Mesothelial cell of epicardium (in vitro differentiated cells): ENCODE measurements around the gene IGSF9. TPM values are rescaled to one million over a fixed set of nuclear protein-coding genes. Genes with fewer than 3 reads are reported as not detected.

Source experiments
- DNase-seq, 2 experiments: peaks; one replicate each; pipeline ENCODE4 v3.0.0; 2021; ENCODE audit warnings: low spot score in 2 of 2; ENCODE audit not compliant: unreplicated experiment in 2 of 2
- H3K27ac Mint-ChIP-seq: 2 replicates; pipeline ENCODE4 v1.8.0; 2021; ENCODE audit warnings: mixed read lengths
- H3K27me3 Mint-ChIP-seq: 2 replicates; pipeline ENCODE4 v1.8.0; 2021; ENCODE audit warnings: low read depth, mixed read lengths
- H3K36me3 Mint-ChIP-seq: 2 replicates; pipeline ENCODE4 v1.8.0; 2021; ENCODE audit warnings: mixed read lengths
- H3K4me1 Mint-ChIP-seq: 2 replicates; pipeline ENCODE4 v1.8.0; 2021; ENCODE audit warnings: mixed read lengths
- H3K4me3 Mint-ChIP-seq: 2 replicates; pipeline ENCODE4 v1.8.0; 2021; ENCODE audit warnings: mild to moderate bottlenecking, moderate library complexity, mixed read lengths
- H3K9me3 Mint-ChIP-seq: 2 replicates; pipeline ENCODE4 v1.8.0; 2021; ENCODE audit warnings: mixed read lengths
- CTCF ChIP-seq: fragments of 200-600 bp; sonication (generic); IDR thresholded peaks from one replicate; pipeline ENCODE4 v1.5.0; 2021; ENCODE audit warnings: antibody characterized with exemption; ENCODE audit not compliant: unreplicated experiment
- total RNA-seq: library from RNA; stranded (reverse); gene quantifications from 3 replicates; pipeline ENCODE4 v1.2.1, GENCODE V29; 2021

The IGSF9 gene
- total RNA-seq, 1 donor from 2014 or later, result 76.9 TPM

DNA sequence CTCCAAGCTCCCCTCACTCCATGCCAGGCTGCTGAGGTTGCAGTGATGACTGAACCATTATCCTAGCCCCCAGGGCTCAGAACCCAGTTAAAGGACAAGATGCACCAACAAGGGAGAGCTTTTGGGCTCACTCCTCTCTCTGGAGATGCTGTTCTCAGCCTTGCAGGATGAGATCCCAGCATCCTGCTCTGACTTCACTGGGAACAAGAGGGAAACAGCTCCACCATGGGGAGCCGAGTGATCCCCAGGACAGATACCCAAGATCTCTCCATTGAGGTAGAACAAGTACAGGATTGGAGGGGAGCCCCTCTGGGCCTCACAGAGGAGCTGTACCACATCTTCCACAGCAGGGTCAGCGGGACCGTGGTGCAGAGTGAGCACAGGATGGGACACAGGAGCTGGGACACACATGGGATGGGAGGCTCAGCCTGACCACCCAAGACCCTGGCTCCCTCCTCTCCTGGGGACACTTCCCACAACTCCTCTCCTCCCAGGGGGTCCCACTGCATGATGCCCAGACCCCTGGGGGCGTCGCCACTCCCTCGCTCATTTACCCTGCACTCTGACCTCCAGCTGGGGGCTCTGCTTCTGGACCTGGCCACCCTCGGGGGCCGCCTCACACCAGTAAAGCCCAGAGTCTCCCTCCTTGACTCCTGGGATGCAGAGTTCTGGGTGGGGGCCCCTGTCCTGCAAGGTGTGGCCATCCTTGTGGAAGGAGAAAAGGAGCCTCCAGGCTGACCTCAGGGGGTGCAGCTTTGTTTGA is 27.2 kb upstream of the IGSF9 start:
- no peaks in the 10 kb centered on the region for H3K4me1 Mint-ChIP-seq
- no peaks in the 10 kb centered on the region for H3K36me3 Mint-ChIP-seq
- H3K4me3 Mint-ChIP-seq, result no peak overlapping the region
- DNase-seq, result no peak
- H3K27ac Mint-ChIP-seq, result no peak overlapping the region
- TF ChIP-seq CTCF, result no peak
- no peaks in the 10 kb centered on the region for H3K9me3 Mint-ChIP-seq
- peaks cover 29% of the 10 kb centered on the region for H3K27me3 Mint-ChIP-seq

- Mint-ChIP-seq H3K9me3 (peaks cover 4% of the 10 kb centered on the region), H3K4me3 (no peak overlapping the region), H3K4me1 (no peaks in the 10 kb centered on the region), H3K27ac (no peak overlapping the region), H3K27me3 (peaks cover 32% of the 10 kb centered on the region), H3K36me3 (no peaks in the 10 kb centered on the region)
- TF ChIP-seq CTCF, result no peak
- no peak for DNase-seq
Measured at GRCh38 chr1:159970932-159971342, 25.5 kb upstream of the IGSF9 start.

DNA sequence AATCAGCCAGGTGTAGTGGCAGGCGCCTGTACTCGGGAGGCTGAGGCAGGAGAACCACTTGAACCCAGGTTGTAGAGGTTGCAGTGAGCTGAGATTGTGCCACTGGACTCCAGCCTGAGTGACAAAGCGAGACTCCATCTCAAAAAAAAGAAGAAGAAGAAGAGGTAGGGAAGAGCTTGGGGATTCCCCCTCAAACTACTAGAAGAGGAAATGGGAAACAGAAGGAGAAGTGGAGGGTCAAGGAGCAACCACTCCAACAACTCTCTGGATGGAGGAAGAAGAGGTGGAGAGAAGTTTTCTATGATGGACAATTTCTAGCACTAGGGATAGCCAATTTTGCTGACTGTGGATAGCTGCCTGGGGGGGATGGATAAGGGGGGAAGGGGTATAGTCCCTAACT is 23.5 kb upstream of the IGSF9 start:
- DNase-seq, result no peak
- Mint-ChIP-seq H3K9me3 (peaks cover 5% of the 10 kb centered on the region), H3K4me3 (no peak overlapping the region), H3K36me3 (no peaks in the 10 kb centered on the region), H3K27ac (no peak overlapping the region), H3K27me3 (peaks cover 43% of the 10 kb centered on the region), H3K4me1 (peaks cover 7% of the 10 kb centered on the region)
- TF ChIP-seq CTCF, result no peak

DNA sequence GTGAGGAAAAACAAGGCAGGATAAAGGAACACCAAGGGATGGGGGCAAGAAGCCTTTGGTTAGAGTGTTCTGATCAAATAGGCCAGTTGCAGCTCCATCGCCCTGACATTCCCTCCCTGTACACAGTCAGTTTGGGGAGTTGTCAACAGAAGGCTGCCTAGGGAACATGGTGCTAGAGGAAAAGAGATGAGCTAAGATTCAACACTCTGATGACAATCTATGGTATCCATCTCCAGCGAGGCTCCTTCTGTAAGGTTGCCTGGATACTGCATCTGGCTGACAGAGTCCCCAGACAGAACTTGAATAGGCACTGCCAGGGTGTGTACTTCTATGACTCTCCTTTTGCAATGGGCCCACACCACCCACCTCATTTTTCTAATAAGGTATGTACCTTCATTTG is 19.9 kb upstream of the IGSF9 start:
- no peak overlapping the region for H3K27ac Mint-ChIP-seq
- H3K4me1 Mint-ChIP-seq, result peaks cover 15% of the 10 kb centered on the region
- DNase-seq, result no peak
- no peak overlapping the region for H3K4me3 Mint-ChIP-seq
- peaks cover 41% of the 10 kb centered on the region for H3K27me3 Mint-ChIP-seq
- no peaks in the 10 kb centered on the region for H3K36me3 Mint-ChIP-seq
- TF ChIP-seq CTCF, result no peak
- H3K9me3 Mint-ChIP-seq, result peaks cover 5% of the 10 kb centered on the region

GRCh38 chr1:159964144-159964543 is 18.7 kb upstream of the IGSF9 start:
- no peak for TF ChIP-seq CTCF
- H3K4me3 Mint-ChIP-seq, result no peak overlapping the region
- no peak overlapping the region for H3K27ac Mint-ChIP-seq
- peaks cover 5% of the 10 kb centered on the region for H3K9me3 Mint-ChIP-seq
- H3K27me3 Mint-ChIP-seq, result peaks cover 41% of the 10 kb centered on the region
- DNase-seq, result no peak
- H3K36me3 Mint-ChIP-seq, result no peaks in the 10 kb centered on the region
- peaks cover 22% of the 10 kb centered on the region for H3K4me1 Mint-ChIP-seq
